PFSK-1 (cell line): Measurements from ENCODE around the gene GRID1.

ENCODE experiments used
- POLR2AphosphoS5 ChIP-seq: IDR thresholded peaks from 2 replicates; pipeline ENCODE4 v1.6.1; 2012; ENCODE audit warnings: low read depth, mild to moderate bottlenecking, control low read depth, low read length, moderate library complexity
- TAF1 ChIP-seq: IDR thresholded peaks from 2 replicates; pipeline ENCODE4 v1.6.1; 2012; ENCODE audit warnings: low read length, control low read depth, borderline replicate concordance; ENCODE audit not compliant: insufficient read depth

DNA sequence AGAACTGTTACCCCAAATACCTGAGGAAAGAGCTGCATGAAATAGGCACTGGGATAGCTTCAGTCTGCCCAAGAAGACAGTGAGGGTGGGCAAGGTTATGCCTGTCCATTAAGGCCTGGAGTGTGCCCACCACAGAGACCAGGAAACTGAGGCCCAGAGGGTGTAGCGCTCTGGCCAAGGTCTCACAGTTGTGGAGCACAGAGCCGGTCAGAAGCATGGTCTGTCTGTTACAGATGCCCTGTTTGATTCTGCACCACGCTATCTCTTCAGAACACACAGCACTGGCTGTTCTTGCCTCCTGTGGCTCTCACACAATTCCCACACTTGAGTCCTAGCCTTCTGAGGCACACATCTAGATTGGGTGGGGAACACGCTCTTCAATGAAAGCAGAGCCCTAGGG, 261.4 kb downstream of the GRID1 start:
- TF ChIP-seq POLR2AphosphoS5 = no peak
- TF ChIP-seq TAF1 = no peak
